GM20431 (cell line): ENCODE data around the gene GTF2H2C.
"Not testable (repeated sequence)": the region's sequence is repeated elsewhere in the genome, so short reads cannot be mapped to it uniquely, and the experiment has no call there.

Experiments
- in situ Hi-C: fragments of 300-500 bp; cut with MseI, MboI; formaldehyde crosslinking; loops from one replicate; pipeline ENCODE4 v1.15.0; 2020; ENCODE audit warnings: low sequenced_read_pairs; ENCODE audit not compliant: unreplicated experiment

GTF2H2C gene

DNA sequence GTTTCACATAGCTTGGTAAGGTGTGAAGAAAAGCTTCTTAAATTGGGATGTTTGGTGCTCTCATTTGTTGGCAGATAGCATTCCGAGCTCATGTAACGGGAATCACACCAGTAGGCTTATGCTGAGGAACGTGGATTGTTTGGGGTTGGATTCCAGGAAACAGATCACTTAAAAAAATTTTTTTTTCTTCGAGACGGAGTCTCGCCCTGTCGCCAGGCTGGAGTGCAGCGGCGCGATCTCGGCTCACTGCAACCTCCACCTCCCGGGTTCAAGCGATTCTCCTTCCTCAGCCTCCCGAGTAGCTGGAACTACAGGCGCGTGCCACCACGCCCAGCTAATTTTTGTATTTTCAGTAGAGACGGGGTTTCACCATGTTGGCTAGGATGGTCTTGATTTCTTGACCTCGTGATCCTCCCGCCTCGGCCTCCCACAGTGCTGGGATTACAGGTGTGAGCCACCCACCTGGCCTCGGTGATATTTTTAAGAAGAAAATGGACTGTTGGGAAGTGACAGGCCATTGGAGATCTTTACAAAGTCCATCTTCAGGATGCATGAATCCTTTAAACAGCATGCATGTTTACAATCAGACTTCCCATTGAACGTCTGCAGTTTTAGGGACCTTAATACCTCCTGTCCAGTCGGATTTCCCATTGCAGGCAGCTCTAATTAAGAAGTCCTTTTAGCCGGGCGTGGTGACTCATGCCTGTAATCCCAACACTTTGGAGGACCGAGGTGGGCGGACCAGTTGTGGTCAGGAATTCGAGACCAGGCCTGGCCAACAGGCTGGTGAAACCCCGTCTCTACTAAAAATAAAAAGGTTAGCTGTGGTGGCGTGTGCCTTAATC is 818 bp downstream of the GTF2H2C start:
- in situ Hi-C loops = not testable (repeated sequence)

DNA sequence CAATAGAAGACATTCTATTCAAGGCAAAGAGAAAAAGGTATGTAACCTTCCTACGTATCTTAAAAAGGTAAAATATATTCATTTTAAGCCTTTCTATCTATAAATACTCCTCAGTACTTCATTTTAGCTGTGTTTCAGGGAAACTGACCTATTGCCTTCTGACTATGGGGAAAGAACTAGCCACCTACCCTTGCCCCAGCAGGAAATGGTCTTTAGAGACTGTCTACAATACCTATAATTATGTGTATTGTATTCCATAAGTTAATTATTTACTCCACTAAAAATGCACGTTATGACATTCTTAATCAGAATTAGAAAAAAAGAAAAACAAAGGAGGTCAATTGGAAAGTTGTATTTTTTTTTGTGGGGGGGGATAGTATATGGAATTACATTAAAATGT is 6.2 kb downstream of the GTF2H2C start:
- in situ Hi-C loops = not testable (repeated sequence)

DNA sequence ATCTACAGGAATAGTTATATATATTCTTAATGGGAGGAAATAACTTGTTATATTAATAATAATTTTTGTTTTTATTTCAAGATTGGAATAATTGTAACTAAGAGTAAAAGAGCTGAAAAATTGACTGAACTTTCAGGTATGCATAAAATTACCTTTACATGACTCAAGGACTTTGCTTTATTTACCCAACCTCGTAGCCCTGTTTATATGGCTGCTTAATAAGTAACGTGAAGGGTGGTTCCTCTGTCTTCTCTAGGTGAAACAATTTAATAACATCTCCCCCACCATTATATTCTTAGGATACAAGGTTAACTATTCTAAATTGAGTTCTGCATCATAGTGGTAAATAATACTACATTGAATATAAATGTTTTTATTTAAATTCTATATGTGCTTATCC is 8.1 kb downstream of the GTF2H2C start:
- in situ Hi-C loops = not testable (repeated sequence)

DNA sequence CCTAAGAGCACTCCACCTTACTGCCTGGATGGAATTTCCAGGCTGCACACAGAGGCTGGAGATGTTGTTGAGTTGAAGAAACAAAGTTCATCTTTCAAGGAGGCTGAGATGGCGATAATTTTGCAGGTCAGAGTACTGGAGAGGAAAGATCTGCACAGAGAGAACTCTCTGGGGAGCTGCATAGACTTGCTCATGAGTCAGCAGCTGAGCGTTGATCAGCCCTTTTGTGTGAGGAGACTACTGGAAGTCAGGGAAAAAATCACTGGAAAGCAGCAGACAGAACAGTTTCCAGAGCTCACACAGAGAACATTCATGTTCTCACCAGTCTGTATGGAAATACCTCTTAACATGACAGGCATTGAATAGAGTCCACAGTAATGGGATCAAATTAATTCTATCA is 23.4 kb downstream of the GTF2H2C start:
- in situ Hi-C loops = not testable (repeated sequence)

DNA sequence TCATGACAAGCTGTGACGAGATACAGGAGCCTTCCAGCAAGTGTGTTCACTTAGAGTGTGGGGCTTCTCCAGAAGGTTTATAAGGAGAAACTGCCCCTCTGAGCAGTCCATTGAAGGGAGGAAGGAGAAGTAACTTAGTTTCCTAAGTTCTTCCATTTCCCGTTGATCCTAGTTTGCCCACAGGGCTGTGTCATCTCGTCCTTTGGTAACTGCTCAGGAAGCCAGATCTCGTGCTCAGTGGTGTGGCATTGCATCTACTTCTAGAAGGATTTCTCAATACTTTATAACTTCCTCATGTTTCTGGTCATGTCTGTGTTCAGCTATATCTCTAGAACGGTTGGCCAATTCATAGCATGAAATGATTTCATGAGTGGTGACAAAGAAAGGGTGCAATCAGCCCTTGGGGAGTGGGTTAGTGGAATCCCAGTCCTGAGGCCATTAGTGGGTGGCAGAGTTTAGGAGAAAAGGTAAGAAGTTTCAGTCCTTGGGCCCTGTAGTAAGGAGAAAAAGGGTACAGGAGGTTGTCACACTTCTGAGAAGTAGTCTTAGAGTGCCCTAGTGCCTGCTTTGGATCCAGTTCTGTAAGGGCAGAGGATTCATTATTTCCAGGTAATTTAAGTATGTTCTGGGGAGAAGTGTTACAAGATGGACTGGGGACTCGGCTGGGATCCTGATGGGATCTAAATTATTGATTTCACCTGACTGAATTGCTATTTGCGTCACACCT is 36.3 kb downstream of the GTF2H2C start:
- in situ Hi-C loops = not testable (repeated sequence)

DNA sequence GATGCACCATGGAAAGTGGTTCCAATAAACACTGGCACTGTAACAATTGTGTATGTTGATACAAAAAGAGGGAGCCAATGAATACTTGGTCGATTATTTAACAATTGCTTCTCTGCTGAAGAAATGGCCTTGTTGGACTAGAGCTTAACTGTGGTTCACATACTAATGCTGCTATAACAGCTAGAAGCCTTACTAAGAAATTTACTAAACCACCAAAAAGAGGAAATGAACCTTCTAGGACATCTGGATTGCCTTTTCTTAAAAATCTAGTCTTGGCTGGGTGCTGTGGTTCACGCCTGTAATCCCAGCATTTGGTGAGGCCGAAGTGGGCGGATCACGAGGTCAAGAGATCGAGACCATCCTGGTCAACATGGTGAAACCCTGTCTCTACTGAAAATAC is 42.0 kb downstream of the GTF2H2C start:
- in situ Hi-C loops = not testable (repeated sequence)

DNA sequence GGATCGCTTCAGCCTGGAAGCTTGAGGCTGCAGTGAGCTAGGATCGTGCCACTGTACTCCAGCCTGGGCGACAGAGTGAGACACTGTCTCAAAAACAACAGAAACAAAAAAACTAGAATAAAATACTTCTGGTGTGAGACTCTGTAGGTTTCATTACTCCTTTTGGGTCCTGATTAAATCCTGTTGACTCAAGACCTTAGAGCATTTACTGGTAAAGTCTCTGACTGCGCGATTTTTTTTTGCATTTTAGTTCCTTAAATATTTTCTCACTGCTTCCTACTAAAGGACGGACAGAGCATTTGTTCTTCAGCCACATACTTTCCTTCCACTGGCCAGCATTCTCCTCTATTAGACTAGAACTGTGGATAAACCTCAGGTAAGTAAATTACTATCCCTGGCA is 46.8 kb downstream of the GTF2H2C start:
- in situ Hi-C loops = not testable (repeated sequence)

DNA sequence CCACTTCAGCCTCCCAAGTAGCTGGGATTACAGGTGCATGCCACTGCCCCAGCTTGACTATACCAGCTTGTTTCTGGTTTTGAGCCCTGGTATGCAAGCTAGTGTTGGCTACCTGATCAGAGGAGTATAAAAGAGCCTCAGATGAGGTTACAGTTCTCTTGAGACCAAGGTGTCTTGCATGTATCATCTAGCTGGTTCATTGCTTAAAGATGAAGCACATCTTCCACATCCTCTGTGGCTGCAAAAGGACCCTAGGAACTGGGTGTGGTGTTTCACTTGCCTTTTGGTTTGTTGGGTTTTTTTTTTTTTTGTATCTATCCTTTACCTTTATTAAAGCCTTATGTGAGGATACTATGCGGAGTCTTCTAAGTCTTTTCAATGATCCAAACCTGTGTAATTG is 47.8 kb downstream of the GTF2H2C start:
- in situ Hi-C loops = not testable (repeated sequence)

DNA sequence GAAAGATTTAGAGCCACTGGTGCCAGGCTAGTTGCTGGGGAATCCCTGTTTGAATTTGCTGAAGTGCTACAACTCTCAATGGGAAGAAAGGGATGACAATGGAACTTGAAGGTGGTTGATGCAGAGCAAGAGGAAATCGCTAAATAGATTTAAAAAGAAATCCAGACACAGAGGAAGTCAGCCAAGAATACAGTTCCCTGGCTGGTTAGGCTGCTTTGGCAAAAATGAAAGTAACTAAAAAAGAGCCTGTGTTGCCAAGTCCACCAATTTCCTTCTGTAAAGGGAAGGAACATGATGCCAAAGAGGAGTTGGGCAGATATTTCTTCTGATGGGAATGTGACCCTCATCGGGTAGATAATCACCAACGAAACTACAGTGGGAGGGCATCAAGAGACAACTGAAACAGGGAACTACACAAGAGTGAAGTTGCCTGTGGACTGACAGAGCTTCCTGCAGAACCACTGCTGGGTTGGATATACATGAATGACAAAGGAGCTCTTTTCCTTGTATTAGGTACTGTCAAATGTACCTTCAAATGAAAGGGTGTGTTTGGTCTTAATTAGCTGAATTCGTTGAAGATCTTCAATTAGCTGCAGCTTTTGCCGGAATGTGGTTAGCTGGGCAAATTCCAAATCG is 49.0 kb downstream of the GTF2H2C start:
- in situ Hi-C loops = not testable (repeated sequence)

DNA sequence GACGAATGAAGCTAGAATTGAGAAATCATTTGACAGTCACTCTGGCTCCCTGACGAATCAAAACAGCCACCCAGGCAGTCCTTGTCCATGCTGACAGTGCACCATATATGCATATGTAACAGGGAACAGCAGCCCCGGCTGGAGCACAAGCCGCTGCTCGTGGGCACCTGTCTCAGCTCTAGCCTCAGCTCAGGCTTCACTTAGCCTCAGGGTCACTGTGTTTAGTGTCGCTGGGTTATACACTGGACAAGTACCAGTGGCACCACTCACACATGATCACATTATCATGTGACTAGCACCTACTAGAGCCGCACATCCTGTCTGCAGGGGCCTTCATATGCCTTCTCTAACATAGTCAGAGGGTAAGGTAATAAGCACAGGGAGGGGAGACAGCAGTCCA is 54.9 kb downstream of the GTF2H2C start:
- in situ Hi-C loops = not testable (repeated sequence)

DNA sequence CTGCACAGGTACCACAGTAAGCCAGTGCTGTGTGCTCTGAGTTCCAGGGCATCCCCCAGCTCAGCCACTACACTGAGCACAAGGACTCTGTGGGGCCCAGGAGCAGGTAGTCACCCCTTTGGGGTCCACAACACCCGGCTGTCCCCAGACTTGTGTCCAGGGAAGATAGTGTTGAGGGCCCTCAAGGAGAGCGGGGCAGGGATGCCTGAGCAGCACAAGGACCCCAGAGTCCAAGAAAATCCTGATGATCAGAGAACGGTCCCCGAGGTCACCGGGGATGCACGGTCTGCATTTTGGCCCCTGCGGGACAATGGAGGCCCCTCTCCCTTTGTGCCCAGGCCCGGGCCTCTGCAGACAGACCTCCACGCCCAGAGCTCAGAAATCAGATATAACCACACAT is 71.9 kb downstream of the GTF2H2C start:
- in situ Hi-C loops = not testable (repeated sequence)
